ENCODE results near the gene RPL7A.

Gene RPL7A

GRCh38 chr9:133370685-133371084 lies 22.7 kb downstream of the RPL7A start:
- no peaks in the 10 kb centered on the region for H3K9me3 Mint-ChIP-seq
- TF ChIP-seq CTCF (IDR thresholded peaks at IDR 0.05) = no peak
- peaks cover 68% of the 10 kb centered on the region for H3K4me1 Mint-ChIP-seq
- no peak overlapping the region for H3K4me3 Mint-ChIP-seq
- H3K27me3 Mint-ChIP-seq (ENCODE audit: low read depth, poor library complexity) = no peaks in the 10 kb centered on the region
- H3K36me3 Mint-ChIP-seq (ENCODE audit: low read depth) = peaks cover 6% of the 10 kb centered on the region
- no peak for DNase-seq
- H3K27ac Mint-ChIP-seq = peak overlapping the region; percentile 73

- Mint-ChIP-seq H3K4me3 (no peak overlapping the region), H3K27me3 (ENCODE audit: low read depth, poor library complexity) (no peaks in the 10 kb centered on the region), H3K27ac (peak overlapping the region; percentile 71), H3K4me1 (peaks cover 68% of the 10 kb centered on the region), H3K36me3 (ENCODE audit: low read depth) (no peaks in the 10 kb centered on the region), H3K9me3 (no peaks in the 10 kb centered on the region)
- TF ChIP-seq CTCF (IDR thresholded peaks at IDR 0.05) = no peak
- DNase-seq = no peak
Observed at GRCh38 chr9:133371261-133371711, 23.3 kb downstream of the RPL7A start.

GRCh38 chr9:133372144-133372543 lies 24.1 kb downstream of the RPL7A start:
- Mint-ChIP-seq H3K36me3 (ENCODE audit: low read depth) (no peaks in the 10 kb centered on the region), H3K4me3 (no peak overlapping the region), H3K27ac (peak overlapping the region; percentile 59), H3K27me3 (ENCODE audit: low read depth, poor library complexity) (peaks cover 3% of the 10 kb centered on the region), H3K4me1 (peaks cover 68% of the 10 kb centered on the region), H3K9me3 (peaks cover 5% of the 10 kb centered on the region)
- TF ChIP-seq CTCF (IDR thresholded peaks at IDR 0.05) = no peak
- DNase-seq = no peak

GRCh38 chr9:133374612-133375115 lies 26.6 kb downstream of the RPL7A start:
- Mint-ChIP-seq H3K9me3 (peaks cover 18% of the 10 kb centered on the region), H3K36me3 (ENCODE audit: low read depth) (no peaks in the 10 kb centered on the region), H3K27me3 (ENCODE audit: low read depth, poor library complexity) (peaks cover 5% of the 10 kb centered on the region), H3K4me3 (peak overlapping the region; percentile 97), H3K4me1 (peaks cover 57% of the 10 kb centered on the region), H3K27ac (peak overlapping the region; percentile 98)
- no peak for TF ChIP-seq CTCF (IDR thresholded peaks at IDR 0.05)
- DNase-seq = no peak

- Mint-ChIP-seq H3K4me3 (peak overlapping the region; percentile 97), H3K27me3 (ENCODE audit: low read depth, poor library complexity) (peaks cover 5% of the 10 kb centered on the region), H3K36me3 (ENCODE audit: low read depth) (no peaks in the 10 kb centered on the region), H3K9me3 (peaks cover 18% of the 10 kb centered on the region), H3K4me1 (peaks cover 52% of the 10 kb centered on the region), H3K27ac (peak overlapping the region; percentile 98)
- TF ChIP-seq CTCF (IDR thresholded peaks at IDR 0.05) = no peak
- no peak for DNase-seq
Observed at GRCh38 chr9:133375116-133375723, 27.2 kb downstream of the RPL7A start.

All from nephron progenitor cell (in vitro differentiated cells).